ENCODE results near the gene GMDS.

GMDS gene

DNA sequence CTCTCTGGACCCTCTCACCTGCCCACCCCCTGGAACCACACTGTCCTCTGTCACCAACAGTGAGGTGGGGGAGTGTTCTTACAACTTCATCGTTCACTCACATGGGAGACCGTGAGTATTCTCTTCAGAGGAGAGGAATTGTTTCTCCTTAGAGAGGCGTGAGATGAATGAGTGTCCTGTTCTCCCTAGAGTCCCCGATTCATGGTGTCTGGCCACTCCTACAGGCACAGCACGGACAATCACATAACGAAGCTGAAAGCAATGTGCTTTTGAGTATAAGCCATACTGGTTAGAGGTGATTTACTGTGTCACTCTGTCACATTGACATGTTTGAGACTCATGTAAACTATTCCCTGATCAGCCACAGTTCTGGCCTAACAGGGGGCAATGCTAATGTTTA is 581.1 kb downstream of the GMDS start:
- no peak for DNase-seq

DNA sequence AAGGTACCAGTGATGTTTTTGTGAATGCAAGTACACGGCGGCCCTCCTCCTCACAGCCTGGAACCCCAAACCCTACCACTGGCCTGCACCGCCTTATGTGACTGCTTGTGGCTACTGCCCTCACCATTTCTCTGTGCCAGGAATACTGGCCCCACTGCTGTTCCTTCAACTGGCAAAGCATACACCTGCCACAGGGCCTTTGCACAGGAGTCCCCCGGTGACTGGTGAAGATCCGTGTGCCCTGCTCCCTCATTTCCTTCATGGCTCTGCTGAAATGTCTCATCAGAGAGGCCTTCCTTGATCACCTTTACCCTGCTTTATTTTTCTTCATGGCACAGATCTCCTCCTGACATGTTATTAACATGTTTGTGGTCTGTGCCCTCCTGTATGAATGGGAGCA is 581.9 kb downstream of the GMDS start:
- DNase-seq, result no peak

DNA sequence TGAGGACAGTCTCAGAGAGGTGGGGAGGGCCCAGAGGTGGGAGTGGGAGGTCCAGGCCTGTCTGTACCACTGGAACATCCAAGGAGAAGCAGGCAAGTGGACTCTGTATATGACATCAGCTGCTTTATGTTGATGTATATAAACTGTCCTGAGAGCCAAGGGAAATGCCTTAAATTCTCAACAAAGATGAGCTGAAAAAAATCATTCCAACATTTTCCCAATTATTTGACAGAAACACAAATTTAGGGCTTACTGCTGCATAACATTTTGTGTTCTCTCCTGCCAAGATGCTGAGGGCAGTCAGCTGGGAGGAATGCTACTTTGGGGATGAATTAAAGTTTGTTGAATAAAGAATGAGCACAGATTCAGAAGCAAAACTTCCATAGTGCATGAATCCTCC is 582.9 kb downstream of the GMDS start:
- no peak for DNase-seq

- no peak for DNase-seq
Measured at GRCh38 chr6:1659816-1660215, 585.6 kb downstream of the GMDS start.

- DNase-seq, result no peak
Measured at GRCh38 chr6:1658212-1659005, 587.0 kb downstream of the GMDS start.

- no peak for DNase-seq
Measured at GRCh38 chr6:1657771-1658165, 587.6 kb downstream of the GMDS start.

DNA sequence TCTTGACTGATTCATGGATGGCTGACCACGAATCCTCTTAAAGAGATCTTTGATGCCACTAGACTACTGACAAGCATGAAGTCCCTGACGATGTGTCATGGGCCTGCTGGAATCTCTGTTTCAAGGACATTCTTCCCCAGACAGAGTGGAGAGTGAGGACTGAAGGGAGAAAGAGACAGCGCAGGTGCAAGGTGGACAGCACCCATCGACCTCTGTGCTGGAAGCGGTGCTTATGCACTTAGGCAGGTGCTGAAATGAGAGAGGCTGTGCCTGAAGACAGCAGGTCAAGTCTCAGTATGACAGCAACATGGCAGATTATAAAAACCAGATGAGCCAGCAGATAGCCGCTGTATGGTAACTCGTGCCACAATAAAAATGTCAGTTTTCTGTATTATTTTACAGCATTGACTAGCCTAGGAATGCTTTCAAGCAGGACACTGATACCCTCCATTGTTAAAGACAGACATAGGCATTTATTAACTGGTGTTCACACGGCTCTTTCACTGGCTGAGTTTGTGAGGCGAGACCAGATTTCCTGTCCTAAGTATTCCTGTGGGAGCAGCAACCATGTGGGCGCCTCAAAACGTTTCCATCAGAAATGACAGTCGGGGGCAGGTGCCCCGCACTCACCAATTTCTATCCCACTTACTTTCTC is 588.2 kb downstream of the GMDS start:
- DNase-seq, result no peak

- no peak for DNase-seq
Measured at GRCh38 chr6:1654054-1654453, 591.4 kb downstream of the GMDS start.

GRCh38 chr6:1652842-1653241 is 592.6 kb downstream of the GMDS start:
- no peak for DNase-seq

- DNase-seq, result no peak
Measured at GRCh38 chr6:1651362-1651761, 594.0 kb downstream of the GMDS start.

DNA sequence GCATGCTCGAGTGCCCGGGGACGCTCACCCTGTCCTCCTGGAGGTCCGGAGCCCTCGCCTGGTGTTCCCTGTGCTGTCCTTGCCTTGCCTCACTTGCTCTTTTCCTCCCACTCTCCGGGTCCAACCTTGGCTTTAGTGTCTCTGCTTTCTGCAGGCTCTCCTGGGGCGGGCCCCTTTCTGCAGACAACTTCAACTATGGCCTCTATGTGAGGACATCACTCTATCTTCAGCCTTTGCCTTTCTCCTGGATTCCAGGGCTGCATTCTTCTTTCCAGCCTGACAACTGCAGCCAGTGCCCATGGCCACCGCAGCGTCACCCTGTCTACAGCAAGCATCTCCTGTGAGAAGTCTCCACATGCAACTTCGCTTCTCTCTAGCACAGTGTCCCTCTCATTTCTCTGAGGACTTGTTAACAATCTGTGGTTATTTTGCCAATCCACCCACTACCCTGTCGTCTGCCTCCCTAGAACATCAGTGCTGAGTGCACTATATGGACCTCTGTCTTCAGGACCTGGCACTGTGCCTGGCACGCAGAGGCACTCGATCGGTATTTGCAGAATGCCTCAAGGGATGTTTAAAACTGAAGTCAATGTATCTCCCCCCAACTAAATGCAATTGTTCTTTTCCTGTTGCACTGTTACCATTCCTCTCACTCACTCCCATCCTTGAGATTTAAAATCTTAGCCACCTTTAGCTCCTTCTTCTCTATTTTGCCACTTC is 599.8 kb downstream of the GMDS start:
- DNase-seq, result no peak

- no peak for DNase-seq
Measured at GRCh38 chr6:1644516-1645060, 600.8 kb downstream of the GMDS start.

DNA sequence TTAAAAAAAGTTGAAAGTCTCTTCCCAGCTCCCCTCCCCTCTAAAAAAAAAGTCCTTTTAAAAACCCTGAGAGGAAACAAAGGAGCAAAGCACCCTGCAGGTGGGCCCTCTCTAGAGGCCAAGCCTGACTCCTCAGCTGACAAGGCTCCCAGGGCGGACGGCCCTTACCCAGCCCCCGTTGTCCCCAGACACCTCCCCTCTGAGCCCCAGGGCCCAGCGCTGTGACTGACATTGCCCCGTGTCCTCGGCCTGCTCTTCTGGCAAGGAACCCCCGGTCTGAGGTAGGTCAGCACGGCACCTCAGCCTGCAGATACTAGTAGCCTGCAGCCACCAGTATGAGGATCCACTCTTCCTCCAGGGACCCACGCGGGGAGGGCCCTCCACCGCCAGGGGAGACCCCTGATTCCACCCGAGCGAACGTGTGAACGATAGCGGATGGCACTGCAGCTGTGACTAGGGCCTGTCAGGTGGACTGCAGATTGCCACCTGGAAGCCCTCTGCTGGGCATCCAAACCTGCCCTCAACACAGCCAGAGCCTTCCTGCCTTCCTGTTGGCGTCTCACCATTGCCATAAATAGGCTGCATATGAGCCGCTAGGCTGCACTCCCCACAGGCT is 601.5 kb downstream of the GMDS start:
- DNase-seq, result no peak

GRCh38 chr6:1643111-1643510 is 602.3 kb downstream of the GMDS start:
- no peak for DNase-seq

- no peak for DNase-seq
Measured at GRCh38 chr6:1641343-1641885, 604.0 kb downstream of the GMDS start.

GRCh38 chr6:1640476-1640875 is 604.9 kb downstream of the GMDS start:
- DNase-seq, result no peak

DNA sequence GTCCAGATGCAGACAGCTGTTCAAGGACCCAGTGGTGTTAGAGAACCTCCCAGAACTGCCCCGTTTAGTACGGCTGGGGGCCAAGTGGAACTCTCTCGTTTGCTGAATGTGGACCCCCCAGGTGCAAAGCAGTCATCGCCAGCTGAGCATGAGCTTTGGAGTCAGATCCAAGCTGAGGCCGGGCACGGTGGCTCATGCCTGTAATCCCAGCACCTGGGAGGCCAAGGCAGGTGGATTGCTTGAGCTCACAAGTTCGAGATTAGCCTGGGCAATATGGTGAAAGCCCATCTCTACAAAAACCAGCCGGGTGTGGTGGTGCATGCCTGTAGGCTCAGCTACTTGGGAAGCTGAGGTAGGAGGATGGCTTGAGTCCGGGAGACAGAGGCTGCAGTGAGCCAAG is 606.0 kb downstream of the GMDS start:
- DNase-seq, result no peak

DNA sequence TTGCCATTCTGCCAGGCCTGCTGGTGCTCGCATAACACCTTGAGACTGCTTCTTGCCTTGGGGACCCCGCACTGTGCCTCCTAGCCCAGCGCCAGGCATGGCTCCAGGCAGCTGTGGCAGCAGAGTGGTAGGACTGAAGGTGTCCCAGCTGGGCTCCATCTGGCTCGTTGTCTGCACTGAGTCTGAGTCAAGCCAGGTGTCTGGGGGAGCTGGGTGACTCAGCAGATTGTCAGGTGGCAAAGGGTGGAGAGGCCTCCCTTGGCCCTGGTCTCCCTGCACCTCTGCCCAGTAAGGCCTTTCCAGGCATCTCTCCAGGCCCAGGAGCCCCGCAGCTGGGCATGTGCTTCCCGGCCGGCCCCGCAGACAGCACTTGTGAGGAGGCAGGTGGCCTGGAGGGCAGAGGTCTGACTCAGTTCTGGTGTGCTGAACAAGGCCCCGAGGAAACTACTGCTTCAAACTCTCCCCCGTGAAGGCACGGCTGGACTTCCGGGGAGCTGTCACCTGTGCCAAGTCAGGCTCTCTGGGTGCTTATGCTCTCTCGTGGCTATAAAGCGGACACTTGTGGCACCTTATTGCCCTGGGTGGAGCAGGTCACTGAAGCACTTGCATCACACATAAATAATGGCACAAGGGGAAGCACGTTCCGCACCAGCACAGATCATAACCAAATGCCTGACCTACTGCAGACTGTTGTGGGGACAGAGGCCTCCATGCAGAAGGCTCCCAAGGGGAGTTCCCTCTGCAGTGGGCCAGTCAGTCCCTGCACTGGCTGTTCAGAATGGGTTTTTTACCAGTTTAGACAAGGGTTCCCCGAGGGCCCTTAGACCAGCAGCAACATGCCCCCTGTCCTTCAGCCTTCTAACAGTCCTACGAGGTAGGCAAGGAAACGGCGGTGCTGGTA is 608.2 kb downstream of the GMDS start:
- DNase-seq, result no peak

DNA sequence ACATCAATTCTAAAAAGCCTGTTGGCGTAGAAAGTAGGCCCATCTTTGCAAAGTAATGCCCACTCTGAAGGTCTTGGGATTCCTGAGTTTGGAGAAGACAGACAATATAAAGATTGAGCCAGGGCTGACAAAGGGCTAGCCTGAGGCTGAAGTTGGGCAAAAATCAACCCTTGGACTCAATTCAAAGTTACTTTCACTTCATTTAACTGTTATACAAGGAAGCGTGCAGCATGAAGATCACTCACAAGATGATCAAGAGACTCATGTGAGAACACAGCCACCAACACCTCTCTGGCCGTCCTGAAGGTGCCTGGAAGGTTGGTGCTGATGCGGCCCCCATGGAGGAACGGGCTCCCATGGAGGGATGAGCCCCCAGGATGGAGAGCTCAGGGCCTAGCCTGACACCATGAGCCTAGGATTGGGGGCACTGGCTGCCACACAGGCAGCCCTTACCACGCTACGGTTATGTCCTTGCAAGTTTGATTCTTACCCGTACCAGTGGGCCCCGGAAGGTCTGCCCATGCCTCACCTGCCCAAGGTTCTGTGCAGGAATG is 609.1 kb downstream of the GMDS start:
- no peak for DNase-seq

DNA sequence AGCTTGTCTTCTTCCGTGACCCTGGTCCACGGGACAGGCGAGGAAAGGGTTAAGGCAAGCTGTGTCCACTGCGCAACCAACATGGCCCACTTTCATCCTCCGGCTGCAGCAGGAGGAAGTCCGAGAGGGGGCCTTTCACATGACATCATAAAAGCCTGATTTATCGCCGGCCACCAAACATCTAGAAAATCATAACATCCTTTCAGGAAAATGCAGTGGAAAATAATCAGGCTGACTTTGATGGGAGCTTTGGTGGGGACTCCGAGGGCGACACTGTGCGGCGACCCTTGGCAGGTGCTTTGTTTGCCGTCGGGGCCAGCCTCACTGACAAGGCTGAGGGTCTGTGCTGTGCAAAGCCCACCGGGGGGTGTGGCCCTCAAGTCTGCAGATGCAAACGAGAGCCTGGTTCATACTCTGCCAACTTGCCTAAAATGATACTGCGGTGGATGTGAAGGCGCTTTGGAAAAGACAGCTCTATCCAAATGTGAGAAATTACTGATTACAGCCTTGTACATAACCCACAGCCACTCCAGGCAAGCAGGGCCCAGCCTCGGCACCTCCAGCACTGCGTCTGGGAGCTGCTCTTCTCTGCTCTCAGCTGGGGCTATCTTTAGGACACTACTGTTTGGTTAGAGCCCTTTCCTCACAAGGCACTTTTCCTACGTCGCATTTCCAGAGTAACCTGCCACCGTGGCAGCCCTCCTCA is 609.9 kb downstream of the GMDS start:
- DNase-seq, result no peak

GRCh38 chr6:1634081-1634480 is 611.3 kb downstream of the GMDS start:
- no peak for DNase-seq

Data from activated CD8-positive, alpha-beta memory T cell treated with anti-CD3 and anti-CD28 coated beads for 24 hours (primary cell).